NCI-H2196 treated with DMSO at 0.1 percent for 48 hours (cell line): ENCODE data around the gene BRCA1.

Source experiments
- DNase-seq: peaks from one replicate; lab custom pipeline; 2025; ENCODE audit not compliant: unreplicated experiment; lab: John Stamatoyannopoulos, UW

BRCA1 gene

DNA sequence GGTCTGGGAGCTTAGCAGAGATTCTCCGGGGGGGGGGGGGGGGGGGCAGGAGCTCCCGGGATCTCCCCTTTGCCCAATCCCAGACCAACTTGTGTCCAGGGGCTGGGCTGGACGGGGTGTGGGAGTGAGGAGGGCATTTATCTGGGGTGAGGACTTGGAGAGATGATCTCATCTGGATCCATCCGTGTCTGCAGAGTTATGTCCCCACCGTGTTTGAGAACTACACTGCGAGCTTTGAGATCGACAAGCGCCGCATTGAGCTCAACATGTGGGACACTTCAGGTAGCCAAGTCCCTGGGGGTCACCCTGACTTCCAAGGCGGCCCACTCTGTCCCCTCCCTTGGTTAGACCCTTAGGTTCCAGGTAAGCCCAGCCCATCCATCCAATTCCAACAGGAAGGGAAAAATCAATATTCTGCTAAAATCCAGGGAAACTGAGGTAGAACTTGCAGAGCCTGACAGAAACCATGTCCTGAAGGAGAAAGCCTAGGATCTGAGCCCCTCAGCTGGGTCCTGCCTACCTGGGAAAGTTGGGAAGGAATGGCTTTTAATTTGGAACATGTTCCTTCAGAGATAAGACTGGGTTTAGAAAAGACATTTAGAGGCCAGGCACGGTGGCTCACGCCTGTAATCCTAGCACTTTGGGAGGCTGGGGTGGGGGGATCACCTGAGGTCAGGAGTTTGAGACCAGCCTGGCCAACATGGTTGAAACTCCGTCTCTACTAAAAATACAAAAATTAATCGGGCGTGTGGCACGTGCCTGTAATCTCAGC lies 99.2 kb downstream of the BRCA1 start:
- DNase-seq, result no peak

DNA sequence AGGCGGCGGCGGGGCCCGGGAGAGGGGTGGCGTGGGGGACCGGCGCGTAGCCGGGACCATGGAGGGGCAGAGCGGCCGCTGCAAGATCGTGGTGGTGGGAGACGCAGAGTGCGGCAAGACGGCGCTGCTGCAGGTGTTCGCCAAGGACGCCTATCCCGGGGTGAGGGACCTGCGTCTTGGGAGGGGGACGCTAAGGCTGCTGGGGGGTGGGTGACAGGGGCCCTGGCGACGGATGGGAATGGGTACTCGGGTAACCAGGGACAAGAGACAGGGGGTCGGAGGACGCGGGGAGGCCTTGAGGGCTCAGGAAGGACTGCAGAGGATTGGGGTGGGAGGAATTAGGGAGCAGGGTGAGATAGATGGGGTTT lies 99.9 kb downstream of the BRCA1 start:
- no peak for DNase-seq

DNA sequence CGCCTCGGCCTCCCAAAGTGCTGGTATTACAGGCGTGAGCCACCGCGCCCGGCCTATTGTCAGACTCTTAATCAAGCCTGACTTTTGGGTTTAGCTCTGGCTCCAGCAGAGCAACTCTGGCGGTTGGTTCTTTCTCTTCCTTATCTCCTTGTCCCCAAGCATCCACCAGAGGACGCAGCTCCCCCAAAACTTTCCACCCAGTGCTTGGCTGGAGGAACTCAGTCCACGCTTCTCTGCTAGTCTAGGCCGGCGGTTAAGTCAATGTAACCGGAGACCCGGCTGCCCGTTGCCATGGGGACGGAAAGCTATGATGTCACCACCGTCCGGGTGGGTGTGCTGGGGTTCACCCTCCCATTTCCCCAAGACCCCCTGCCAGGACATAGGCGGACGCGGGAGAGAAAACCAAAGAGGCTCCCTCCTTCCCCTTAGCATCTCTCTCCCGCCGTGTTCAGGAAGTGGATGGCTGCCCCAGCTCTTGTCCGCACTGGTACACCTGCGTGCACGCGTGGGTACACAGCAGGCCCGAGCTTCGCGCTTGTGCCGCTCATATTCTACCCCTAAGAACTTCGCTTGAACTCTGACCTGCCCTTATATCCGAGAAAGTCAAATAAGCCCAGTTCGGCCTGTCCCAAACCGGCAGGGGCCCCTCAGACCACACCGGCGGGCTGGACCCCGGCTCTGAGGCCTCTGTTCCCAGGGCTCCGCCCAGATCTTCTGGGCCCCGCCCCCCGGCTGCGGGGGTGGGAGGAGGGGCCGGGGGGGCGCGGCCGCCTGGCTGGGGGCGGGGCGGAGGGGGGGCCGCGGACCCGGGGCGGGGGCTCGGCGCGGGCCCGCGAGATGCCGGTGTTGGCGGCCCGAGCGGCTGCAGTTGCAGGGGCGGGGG lies 100.5 kb downstream of the BRCA1 start, which contains the start of gene RND2:
Gene RND2, plus strand, starts transcription at position 825 of the 883 bp plus-strand sequence. CDS start 117 bp downstream, outside the sequence.
- DNase-seq, result peak; percentile 70

DNA sequence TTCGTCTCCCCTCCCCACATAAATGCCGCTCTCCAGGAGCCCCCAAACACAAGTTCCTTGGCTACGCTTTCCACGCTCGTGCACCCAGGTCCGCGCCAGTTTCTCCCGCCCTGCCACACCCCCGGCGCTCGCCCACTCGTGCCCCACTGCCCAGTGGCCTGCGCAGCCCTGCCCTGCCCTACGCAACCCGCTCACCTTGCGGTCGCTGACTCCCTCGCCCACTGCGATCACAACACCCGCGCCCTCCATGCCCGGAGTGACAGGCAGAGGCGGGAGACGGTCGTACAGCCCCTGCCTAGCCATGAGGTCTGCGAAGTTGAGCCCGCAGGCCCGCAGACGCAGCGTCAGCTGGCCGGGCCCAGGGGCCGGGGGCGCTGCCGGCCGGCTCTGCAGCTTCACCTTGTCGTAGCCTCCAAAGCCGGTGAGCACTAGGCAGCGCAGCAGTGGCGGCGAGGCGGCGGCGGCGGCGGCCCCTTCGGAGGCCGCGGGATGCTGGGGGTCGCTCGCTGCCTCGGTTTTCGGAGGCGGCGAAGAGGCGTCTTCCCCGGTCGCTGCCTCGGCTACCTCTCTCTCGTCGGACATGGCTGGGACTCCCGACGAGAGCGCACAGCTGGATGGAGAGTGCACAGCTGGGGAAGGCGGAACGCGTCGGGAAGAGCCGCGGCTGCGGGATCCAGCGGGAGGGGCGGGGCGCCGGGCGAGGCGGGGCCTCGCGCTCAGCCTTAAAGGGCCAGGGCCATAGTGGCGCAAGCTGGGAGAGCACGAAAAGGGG lies 103.2 kb downstream of the BRCA1 start, which contains the start of gene VAT1:
Gene VAT1, minus strand, starts transcription at position 645 of the 772 bp plus-strand sequence. Its CDS starts 63 bp downstream, at position 582.
- no peak for DNase-seq

DNA sequence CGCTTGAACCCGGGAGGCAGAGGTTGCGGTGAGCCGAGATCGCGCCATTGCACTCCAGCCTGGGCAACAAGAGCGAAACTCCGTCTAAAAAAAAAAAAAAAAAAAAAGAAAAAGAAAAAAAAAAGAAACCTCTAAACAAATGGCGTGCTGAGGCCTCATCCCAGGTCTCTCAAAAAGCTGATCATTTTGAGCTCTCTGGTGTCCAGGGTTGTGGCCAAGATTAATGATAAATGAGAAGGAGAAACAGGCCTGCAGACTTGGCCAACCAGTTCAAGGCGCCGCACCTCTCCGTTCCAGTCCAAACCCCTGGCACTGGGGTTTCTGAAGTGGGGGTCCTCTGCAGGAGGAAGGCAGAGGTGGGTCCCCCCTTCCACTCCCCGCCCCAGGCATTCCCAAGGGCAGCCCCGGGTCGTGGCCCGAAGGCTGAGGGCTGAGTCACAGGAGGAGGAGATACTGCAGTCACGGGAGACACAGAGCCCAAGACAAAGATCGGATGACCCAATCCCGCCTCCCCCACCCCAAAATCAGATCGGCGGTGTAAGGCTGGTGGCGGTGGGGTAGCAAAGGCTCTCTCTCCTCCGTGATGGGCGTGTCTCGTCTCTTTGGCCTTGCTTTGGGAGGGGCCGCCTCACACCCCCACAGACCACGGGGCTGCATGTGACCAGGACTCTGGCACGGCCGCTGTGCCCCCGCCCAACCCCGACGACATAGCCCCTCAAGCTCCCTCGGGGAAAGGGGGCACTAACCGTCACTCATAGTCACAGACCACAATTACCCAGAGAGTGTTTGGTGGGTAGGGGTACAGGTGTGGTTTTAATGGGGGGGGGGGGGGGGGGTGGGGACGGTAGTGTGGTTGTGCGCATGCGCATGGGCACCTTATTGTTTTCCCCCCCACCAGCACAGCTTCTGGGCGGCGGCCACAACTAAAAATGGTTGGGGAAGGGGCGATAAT lies 104.1 kb downstream of the BRCA1 start:
- DNase-seq, result peak; percentile 36

DNA sequence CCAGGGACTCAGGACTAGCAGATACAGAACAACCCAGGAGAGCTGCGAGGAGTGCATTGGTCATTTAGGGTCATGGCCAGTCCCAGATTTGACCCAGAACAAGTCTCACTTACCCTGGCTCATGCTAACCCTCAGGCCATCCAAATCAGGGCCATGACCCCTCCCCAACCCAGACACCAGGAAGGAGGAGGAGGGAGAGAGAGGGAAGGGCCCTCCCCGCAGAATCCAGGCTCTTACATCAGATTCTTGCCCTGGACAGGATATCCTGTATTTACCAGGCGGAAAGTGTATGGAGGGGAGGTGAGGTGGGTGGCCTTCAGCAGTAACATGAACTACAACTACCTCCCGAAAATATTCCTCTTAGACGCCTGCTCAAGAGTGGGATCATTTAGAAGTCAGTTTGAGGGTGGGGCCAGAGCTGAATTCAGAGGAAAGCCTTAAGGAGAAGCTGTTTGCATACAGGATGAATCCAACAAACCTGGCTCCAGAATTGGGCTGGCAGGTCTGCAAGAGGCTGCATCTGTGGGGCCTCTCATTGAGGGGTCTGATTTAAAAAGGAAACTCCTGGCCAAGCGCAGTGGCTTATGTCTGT lies 105.0 kb downstream of the BRCA1 start:
- DNase-seq, result no peak

DNA sequence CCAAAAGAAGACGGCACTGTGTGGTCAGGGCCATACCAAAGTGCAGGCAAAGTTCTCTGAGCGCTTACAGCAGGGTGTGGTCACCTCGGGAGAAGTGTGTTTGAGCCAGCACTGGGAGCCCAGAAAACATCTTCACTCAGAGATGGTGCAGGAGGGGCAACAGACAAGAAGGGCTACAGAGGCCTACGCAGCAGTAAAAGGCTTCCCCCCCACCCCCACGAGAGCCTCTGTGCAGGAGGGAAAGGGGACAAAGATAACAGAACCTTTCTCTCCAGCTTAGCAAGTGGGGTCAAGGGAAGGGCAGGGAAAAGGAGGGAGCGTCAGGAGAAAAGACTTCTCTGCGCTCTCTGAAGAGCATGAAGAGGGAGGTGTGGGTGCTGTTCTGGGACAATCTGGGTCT lies 105.7 kb downstream of the BRCA1 start:
- no peak for DNase-seq

DNA sequence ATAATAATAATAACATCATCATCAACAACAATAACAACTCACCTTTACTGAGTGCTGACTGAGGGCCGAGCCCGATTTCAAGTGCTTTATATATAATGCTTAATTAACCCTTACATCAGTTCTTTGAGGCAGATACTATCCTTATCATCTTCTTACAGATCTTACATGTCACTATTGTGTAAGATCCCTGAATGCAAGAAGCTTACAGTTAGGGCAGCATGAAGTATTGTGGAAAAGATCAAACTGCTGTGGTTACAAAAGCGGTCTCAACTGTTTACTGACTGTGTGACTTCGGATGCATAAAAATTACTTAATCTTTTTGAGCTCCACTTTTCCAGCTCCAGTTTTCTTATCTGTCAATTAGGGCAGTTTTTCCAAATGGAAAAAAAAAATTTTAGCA lies 106.2 kb downstream of the BRCA1 start:
- no peak for DNase-seq

DNA sequence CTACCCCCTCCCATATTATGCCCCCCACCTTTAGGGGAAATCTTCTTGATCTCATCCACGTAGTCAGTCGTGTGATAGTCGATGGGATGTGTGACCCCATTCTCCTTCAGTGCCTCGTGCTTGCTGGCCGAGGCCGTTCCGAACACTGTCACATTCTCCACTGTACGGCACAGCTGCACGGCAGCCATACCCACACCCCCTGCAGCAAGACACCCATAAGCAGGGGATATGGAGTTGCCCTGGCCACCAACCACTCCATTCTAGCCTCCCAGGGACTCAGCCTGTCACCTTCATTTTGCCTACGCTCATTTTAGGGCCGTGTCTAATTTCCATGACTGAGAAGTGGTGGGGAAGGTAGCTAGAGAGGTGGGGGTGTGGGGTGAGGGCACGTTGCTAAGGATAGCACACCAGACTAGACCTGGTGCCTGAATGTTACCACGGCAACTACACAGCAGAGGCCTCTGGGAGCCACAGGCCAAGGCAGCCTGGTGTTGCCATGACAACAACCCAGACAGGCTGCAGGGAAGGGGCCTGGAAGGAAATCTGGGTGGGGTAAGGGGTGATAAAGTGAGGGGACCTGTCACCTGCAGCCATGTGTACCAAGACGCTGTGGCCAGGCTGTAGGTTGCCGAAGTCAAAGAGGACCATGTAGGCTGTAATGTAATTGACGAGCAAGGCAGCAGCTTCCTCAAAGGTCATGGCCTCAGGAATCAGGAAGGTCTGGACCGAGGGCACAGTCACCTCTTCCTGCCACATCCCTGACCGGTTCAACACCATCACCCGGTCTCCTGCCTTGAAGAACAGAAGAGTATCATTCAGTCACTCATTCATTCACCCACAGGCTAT lies 106.9 kb downstream of the BRCA1 start:
- DNase-seq, result peak; percentile 10

DNA sequence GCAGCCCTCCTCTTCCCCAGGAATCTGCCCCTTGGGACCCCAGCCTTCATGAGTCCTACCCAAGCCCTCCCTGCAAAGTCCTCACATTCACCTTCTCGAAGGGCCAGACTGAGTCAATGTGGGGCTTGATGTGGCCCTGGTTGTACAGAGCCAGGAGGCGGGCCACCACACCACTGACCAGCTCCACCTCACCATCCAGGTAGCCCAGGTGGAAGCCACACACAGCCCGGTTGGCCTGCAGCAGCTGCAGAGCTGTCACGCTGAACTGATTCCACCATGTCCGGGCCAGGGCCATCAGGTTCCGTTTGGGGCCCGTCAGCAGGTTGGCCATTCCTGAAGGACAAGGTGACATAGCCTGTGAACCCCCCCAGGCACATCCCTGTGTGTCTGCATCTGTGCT lies 108.9 kb downstream of the BRCA1 start:
- DNase-seq, result no peak

DNA sequence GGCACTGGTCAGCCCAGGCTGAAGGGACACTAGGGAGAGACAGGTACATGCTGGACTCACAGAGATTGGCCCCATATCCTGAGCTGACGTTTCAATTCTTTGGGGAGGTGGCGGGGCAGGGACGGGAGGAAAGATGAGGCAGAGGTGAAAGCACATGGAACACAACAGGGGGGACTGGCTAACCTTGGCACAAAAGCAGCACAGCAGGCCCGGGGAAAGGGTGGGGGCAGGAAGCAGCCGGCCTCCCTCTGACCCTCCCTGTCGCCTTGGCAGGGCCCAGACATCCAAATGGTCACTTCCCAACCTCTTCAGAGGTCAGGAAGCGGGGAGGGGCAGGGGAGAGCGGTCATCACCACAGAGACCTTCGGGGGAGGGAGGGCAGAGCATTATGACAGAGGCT lies 109.6 kb downstream of the BRCA1 start:
- DNase-seq, result no peak

DNA sequence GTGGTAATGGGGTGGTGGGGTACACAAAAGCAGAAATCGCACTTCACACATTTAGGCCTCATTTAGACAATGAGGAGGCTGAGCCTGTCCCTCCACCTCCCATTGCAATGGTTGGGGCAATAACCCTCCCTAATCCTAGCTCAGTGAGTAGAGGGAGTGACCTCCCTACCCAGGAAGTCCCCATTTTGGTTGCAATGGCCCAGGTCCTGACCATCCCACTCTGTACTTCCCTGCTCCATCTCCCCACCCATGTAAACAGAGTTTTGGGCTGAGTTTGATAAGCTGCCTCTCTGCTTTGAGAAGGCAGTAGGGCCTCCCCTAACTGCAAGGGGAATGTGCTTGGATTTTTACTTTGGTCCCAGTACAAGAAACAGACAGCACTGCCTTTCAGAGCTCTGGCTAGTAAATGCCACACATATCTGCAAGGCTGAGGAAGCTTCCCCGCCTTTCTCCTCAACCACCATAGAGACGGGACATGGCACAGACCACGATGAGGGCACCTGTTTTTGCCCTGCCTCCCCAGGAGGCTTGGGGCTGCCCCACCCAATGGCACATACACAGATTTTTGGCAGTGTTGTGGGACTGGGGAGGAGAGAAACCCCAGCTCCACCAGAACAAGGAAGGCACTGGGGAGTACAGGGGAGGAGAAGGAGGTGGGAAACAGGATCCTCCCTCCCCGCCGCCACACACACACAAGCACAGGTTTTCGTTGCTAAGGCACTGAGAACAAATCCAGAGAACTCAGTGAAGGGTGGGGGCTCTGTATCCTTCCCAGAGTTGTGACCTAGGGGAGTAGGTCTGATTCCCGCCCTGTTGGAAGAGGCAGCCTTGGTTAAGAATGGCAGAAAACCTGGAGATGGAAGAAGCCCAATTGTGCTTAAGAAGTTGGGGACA lies 110.3 kb downstream of the BRCA1 start:
- DNase-seq, result no peak

DNA sequence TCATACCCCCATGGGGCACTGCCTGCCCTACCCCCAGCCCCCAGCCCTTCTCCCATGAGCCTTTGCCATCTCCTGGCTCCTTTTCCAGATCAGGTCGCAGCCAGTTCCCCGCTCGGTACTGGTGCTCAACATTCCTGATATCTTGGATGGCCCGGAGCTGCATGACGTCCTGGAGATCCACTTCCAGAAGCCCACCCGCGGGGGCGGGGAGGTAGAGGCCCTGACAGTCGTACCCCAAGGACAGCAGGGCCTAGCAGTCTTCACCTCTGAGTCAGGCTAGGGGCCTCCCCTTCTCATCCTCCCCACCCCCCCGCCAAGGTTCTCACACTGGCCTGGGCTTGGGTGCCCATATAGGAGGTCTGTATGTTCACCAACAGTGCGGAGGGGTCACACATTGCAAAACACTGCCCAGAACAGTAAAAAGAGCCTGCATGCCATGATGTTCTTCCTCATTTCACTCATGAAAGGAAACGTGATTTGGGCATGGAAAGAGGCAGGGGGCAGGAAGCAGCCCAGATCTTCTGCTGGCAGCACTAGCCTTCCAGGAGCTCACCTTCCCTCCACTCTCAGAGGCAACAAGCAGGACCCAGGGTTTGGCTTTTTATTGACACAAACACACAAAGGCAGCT lies 111.0 kb downstream of the BRCA1 start:
- DNase-seq, result no peak

DNA sequence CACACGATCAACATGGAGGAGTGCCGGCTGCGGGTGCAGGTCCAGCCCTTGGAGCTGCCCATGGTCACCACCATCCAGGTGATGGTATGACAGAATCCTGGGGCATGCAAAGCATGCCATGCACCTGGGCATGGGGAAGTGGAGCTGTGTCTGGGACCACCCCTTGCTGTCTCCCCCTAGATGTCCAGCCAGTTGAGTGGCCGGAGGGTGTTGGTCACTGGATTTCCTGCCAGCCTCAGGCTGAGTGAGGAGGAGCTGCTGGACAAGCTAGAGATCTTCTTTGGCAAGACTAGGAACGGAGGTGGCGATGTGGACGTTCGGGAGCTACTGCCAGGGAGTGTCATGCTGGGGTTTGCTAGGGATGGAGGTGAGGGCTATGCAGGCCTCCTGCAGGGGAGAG lies 111.9 kb downstream of the BRCA1 start:
- DNase-seq, result no peak

DNA sequence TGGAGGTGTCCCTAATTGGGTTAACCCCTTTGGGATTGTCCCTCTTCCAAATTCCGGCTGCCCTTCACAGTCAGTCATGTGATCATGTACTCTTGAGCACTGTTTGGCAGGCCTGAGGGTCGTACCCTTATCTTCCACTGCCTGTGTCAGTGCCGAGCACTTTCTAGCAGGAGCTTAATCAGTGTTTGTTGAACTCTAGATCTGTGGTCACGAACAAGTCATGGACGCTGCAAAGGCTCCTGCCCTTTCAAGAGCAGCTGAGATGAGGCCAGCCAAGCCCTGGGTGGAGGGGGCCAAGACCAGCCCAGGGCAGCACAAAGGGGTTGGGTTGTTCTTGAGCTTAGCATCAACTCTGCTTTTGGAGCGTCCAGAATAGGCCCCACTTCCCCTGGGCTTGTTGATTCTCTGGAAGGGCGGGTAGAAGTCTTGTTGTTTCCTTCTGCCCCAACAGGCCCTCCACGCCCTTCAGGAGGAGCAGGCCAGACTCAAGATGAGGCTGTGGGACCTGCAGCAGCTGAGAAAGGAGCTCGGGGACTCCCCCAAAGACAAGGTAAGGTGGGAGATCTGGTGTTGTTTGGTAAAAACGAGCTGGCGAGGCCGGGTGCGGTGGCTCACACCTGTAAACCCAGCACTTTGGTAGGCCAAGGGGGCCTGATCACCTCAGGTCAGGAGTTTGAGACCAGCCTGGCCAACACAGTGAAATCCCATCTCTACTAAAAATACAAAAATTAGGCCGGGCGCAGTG lies 113.3 kb downstream of the BRCA1 start:
- DNase-seq, result no peak

DNA sequence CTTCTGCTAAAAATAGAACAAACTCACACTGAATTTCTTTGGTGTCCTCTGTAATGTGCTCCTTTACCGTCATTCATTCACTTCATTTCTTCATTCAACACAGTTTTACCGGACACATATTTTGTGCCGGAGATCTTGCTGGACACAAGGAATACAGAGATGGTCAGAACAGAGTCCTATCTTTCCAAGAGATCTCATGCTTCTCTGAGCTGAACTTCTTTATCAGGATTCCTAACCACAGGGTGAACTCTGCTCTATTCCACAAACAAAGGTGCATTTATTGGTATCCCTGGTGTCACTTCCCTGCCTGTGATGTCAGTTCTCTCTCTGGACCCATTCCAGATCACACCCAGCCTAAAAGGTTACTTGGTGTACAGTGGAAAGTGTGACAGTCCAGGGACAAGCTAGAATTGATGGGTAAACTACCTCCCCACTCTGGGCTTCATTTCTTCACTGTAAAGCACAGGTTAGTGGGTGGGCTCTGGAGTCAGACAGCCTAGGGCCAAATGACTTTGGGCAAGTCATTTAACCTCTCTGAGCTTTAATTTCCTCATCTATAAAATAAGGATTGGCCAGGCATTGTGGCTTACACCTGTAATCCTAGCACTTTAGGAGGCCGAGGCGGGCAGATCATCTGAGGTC lies 114.4 kb downstream of the BRCA1 start:
- no peak for DNase-seq
